ENCODE results near the gene GTF3C1. TPM values are rescaled to one million over a fixed set of nuclear protein-coding genes. Genes with fewer than 3 reads are reported as not detected.

The GTF3C1 gene, protein sequence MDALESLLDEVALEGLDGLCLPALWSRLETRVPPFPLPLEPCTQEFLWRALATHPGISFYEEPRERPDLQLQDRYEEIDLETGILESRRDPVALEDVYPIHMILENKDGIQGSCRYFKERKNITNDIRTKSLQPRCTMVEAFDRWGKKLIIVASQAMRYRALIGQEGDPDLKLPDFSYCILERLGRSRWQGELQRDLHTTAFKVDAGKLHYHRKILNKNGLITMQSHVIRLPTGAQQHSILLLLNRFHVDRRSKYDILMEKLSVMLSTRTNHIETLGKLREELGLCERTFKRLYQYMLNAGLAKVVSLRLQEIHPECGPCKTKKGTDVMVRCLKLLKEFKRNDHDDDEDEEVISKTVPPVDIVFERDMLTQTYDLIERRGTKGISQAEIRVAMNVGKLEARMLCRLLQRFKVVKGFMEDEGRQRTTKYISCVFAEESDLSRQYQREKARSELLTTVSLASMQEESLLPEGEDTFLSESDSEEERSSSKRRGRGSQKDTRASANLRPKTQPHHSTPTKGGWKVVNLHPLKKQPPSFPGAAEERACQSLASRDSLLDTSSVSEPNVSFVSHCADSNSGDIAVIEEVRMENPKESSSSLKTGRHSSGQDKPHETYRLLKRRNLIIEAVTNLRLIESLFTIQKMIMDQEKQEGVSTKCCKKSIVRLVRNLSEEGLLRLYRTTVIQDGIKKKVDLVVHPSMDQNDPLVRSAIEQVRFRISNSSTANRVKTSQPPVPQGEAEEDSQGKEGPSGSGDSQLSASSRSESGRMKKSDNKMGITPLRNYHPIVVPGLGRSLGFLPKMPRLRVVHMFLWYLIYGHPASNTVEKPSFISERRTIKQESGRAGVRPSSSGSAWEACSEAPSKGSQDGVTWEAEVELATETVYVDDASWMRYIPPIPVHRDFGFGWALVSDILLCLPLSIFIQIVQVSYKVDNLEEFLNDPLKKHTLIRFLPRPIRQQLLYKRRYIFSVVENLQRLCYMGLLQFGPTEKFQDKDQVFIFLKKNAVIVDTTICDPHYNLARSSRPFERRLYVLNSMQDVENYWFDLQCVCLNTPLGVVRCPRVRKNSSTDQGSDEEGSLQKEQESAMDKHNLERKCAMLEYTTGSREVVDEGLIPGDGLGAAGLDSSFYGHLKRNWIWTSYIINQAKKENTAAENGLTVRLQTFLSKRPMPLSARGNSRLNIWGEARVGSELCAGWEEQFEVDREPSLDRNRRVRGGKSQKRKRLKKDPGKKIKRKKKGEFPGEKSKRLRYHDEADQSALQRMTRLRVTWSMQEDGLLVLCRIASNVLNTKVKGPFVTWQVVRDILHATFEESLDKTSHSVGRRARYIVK (N-terminal part only)
- 62.1 to 70.1 TPM (median 67.7 TPM) in 5 replicates for total RNA-seq (2022; extraction: Qiagen RNA extraction; ENCODE audit: low read depth)

DNA sequence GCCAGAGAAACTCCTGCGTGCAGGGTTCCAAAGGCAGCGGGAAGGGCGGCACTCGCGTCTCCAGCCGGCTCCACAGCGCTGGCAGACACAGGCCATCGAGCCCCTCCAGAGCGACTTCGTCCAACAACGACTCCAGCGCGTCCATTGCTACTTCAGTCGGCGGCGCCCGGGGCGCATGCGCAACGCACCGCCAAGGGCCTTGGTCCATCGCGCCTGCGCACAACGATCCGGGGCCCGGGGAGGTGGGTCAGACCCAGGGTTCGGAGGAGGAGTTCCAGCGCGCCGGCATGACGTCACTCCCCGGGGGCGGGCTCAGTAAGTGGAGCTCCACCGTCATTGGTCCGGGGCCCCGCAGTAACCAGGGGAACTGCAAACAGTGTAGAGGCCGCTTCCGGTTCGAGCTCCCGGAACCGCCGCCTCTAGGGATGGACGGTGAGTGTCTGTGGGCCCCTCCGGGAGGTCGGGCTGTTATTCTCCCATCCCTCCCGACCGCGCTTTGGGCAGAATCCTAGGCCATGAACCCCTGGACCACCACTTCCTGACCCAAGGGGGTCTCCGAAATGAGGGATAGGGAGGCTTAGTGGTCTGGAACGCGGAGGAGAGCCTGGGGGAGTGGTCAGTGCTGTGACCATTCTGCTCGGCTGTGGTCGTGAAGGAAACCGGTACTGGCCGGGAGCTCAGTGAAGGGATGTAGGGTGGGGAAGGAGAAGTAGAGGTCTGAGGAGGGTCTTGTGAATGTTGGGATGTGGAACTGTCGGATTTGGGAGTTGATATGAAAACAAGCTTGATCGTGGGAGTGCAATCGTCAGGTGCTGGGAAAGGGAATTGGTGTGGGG is at the start of gene GTF3C1, which contains the start of gene KATNIP:
GTF3C1 (minus strand) TSS at position 168 of the 836 bp plus-strand sequence; CDS start at position 145, 23 bp downstream.
KATNIP (plus strand) TSS at position 399 of the 836 bp plus-strand sequence; CDS start at position 426, 27 bp downstream.

Other genes with a start within 250 kb of the GTF3C1 start
- 34.2 to 43.1 TPM (median 39.4 TPM) in 5 replicates for gene IL4R, start 235.9 kb downstream of the GTF3C1 start, total RNA-seq (2022; extraction: Qiagen RNA extraction; ENCODE audit: low read depth)
- 0.05 to 0.08 TPM (median 0.07 TPM) in 3 of 5 replicates, not detected in the others for gene IL21R, start 147.7 kb downstream of the GTF3C1 start, total RNA-seq (2022; extraction: Qiagen RNA extraction; ENCODE audit: low read depth)
- gene KATNIP, start 231 bp upstream of the GTF3C1 start, total RNA-seq (2022; extraction: Qiagen RNA extraction; ENCODE audit: low read depth): 10.3 to 14.7 TPM (median 11.7 TPM) in 5 replicates